GM19238 (cell line): ENCODE data around the gene EXD3.
"Not testable (repeated sequence)": the region's sequence is repeated elsewhere in the genome, so short reads cannot be mapped to it uniquely, and the experiment has no call there.

ENCODE experiments used
- DNase-seq: peaks from one replicate; pipeline ENCODE4 v3.0.0; 2011; ENCODE audit warnings: low spot score; ENCODE audit not compliant: insufficient read length

EXD3 gene

GRCh38 chr9:137380171-137380570 lies 42.8 kb downstream of the EXD3 start:
- DNase-seq = no peak

GRCh38 chr9:137379761-137380161 lies 43.2 kb downstream of the EXD3 start:
- no peak for DNase-seq

GRCh38 chr9:137378688-137379410 lies 44.1 kb downstream of the EXD3 start:
- DNase-seq = not testable (repeated sequence)

- no peak for DNase-seq
Measured at GRCh38 chr9:137376386-137376785, 46.6 kb downstream of the EXD3 start.

GRCh38 chr9:137375321-137376058 lies 47.5 kb downstream of the EXD3 start:
- no peak for DNase-seq

GRCh38 chr9:137374131-137374845 lies 48.7 kb downstream of the EXD3 start:
- DNase-seq = no peak

- no peak for DNase-seq
Measured at GRCh38 chr9:137373611-137373980, 49.4 kb downstream of the EXD3 start.

GRCh38 chr9:137372693-137373610 lies 50.0 kb downstream of the EXD3 start:
- no peak for DNase-seq

GRCh38 chr9:137371946-137372651 lies 50.9 kb downstream of the EXD3 start:
- no peak for DNase-seq

- DNase-seq = no peak
Measured at GRCh38 chr9:137371521-137371941, 51.4 kb downstream of the EXD3 start.

- DNase-seq = no peak
Measured at GRCh38 chr9:137370865-137371520, 52.0 kb downstream of the EXD3 start.

GRCh38 chr9:137369911-137370764 lies 52.8 kb downstream of the EXD3 start:
- no peak for DNase-seq

- no peak for DNase-seq
Measured at GRCh38 chr9:137369061-137369787, 53.7 kb downstream of the EXD3 start.

- DNase-seq = no peak
Measured at GRCh38 chr9:137368431-137369035, 54.4 kb downstream of the EXD3 start.

GRCh38 chr9:137367506-137368430 lies 55.2 kb downstream of the EXD3 start:
- no peak for DNase-seq

GRCh38 chr9:137366891-137367381 lies 56.0 kb downstream of the EXD3 start:
- no peak for DNase-seq

- DNase-seq = no peak
Measured at GRCh38 chr9:137366445-137366810, 56.5 kb downstream of the EXD3 start.
